SK-N-MC (cell line): ENCODE results near the gene STX1A.

Experiments
- EZH2 ChIP-seq: fragments of 200-600 bp; sonication (generic); IDR thresholded peaks from one replicate; pipeline ENCODE4 v1.6.1; 2017; ENCODE audit warnings: antibody characterized with exemption
- POLR2AphosphoS5 ChIP-seq: IDR thresholded peaks from 2 replicates; pipeline ENCODE4 v1.6.1; 2012; ENCODE audit warnings: mild to moderate bottlenecking, low read depth, low read length, borderline replicate concordance

DNA sequence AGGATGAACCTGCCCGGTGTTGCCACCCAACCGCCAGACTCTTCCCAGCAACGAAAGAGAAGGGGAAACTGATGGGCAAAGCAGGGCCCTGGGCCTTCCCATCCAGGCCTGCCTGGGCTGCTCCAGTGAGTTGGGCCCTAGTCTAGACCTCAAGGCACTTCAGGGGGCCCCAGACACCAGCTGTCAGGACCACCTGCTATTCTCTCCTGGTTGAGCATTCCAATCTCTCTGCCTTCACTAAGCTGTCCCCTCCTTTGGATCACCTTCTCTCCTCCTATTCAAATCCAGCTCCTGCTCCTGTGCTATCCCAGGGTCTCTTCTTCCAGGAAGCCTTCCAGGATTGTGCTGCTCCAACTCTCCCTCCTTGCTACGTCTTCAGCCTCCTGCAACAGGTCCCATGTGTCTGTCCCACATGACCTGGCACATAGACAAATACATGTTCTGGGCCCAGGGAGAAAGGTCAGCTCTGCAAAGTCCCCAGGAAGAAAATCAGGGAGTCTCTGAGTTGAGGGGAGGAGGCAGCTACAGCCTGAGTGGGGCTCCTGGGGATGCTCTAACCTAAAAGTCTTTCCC, 3.1 kb downstream of the STX1A start:
- TF ChIP-seq EZH2 (no peak), POLR2AphosphoS5 (no peak)
